Kidney tubule cell (primary cell): ENCODE measurements around the gene SEMA5B.

Experiments
- DNase-seq: peaks from one replicate; pipeline ENCODE4 v3.0.0-alpha.2; 2018; ENCODE audit warnings: low spot score

The SEMA5B gene

GRCh38 chr3:122992676-122993075 lies 34.9 kb downstream of the SEMA5B start:
- DNase-seq = no peak

- no peak for DNase-seq
These were observed 35.4 kb downstream of the SEMA5B start for GRCh38 chr3:122992133-122992532.

- no peak for DNase-seq
These were observed 36.2 kb downstream of the SEMA5B start for GRCh38 chr3:122991236-122991985.

GRCh38 chr3:122989856-122990575 lies 37.5 kb downstream of the SEMA5B start:
- no peak for DNase-seq

- DNase-seq = no peak
These were observed 39.1 kb downstream of the SEMA5B start for GRCh38 chr3:122988508-122988907.

GRCh38 chr3:122987736-122988319 lies 39.7 kb downstream of the SEMA5B start:
- no peak for DNase-seq

GRCh38 chr3:122987231-122987630 lies 40.3 kb downstream of the SEMA5B start:
- DNase-seq = no peak

- no peak for DNase-seq
These were observed 40.8 kb downstream of the SEMA5B start for GRCh38 chr3:122986693-122987179.

- DNase-seq = no peak
These were observed 42.0 kb downstream of the SEMA5B start for GRCh38 chr3:122985539-122985938.

- DNase-seq = no peak
These were observed 42.9 kb downstream of the SEMA5B start for GRCh38 chr3:122984650-122985049.

GRCh38 chr3:122984007-122984406 lies 43.6 kb downstream of the SEMA5B start:
- DNase-seq = no peak

GRCh38 chr3:122982216-122983185 lies 45.1 kb downstream of the SEMA5B start:
- no peak for DNase-seq

- DNase-seq = no peak
These were observed 48.4 kb downstream of the SEMA5B start for GRCh38 chr3:122979211-122979610.

GRCh38 chr3:122978569-122978968 lies 49.0 kb downstream of the SEMA5B start:
- DNase-seq = no peak

GRCh38 chr3:122977746-122978466 lies 49.7 kb downstream of the SEMA5B start:
- peak; percentile 97 for DNase-seq

- DNase-seq = peak; percentile 25
These were observed 51.7 kb downstream of the SEMA5B start for GRCh38 chr3:122975924-122976293.

GRCh38 chr3:122975163-122975923 lies 52.2 kb downstream of the SEMA5B start:
- peak; percentile 93 for DNase-seq

- DNase-seq = peak; percentile 39
These were observed 52.8 kb downstream of the SEMA5B start for GRCh38 chr3:122974764-122975162.

GRCh38 chr3:122973893-122974615 lies 53.5 kb downstream of the SEMA5B start:
- peak; percentile 38 for DNase-seq

GRCh38 chr3:122972141-122972540 lies 55.4 kb downstream of the SEMA5B start:
- no peak for DNase-seq
